Measurements from ENCODE around the gene GALNTL6.

- no peak for TF ChIP-seq CTCF (IDR thresholded peaks at IDR 0.05 in 2 of 3, conservative IDR thresholded peaks at IDR 0.05 in 1 of 3; ENCODE audit: borderline replicate concordance in 1 of 3, insufficient read depth in 1 of 3, low read depth in 2 of 3, low read length in 2 of 3)
- no peak for TF ChIP-seq EZH2 (IDR thresholded peaks at IDR 0.05)
- TF ChIP-seq MAX (IDR thresholded peaks at IDR 0.05) = no peak
Observed at GRCh38 chr4:172553216-172553615, 740.0 kb downstream of the GALNTL6 start.
